ENCODE measurements around the gene MRPL24.

- TF ChIP-seq POLR2A (IDR thresholded peaks at IDR 0.05): no peak
- TF ChIP-seq, protein P1, sequence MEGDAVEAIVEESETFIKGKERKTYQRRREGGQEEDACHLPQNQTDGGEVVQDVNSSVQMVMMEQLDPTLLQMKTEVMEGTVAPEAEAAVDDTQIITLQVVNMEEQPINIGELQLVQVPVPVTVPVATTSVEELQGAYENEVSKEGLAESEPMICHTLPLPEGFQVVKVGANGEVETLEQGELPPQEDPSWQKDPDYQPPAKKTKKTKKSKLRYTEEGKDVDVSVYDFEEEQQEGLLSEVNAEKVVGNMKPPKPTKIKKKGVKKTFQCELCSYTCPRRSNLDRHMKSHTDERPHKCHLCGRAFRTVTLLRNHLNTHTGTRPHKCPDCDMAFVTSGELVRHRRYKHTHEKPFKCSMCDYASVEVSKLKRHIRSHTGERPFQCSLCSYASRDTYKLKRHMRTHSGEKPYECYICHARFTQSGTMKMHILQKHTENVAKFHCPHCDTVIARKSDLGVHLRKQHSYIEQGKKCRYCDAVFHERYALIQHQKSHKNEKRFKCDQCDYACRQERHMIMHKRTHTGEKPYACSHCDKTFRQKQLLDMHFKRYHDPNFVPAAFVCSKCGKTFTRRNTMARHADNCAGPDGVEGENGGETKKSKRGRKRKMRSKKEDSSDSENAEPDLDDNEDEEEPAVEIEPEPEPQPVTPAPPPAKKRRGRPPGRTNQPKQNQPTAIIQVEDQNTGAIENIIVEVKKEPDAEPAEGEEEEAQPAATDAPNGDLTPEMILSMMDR (IDR thresholded peaks at IDR 0.05 in 4 of 5, conservative IDR thresholded peaks at IDR 0.05 in 1 of 5): no peak
These were observed 599 bp downstream of the MRPL24 start for GRCh38 chr1:156740237-156740740.

Measured in gastrocnemius medialis (tissue), 4 donors.